ENCODE results near the gene TMEM54.
"Not testable (repeated sequence)": the region's sequence is repeated elsewhere in the genome, so short reads cannot be mapped to it uniquely, and the experiment has no call there.

TMEM54 gene

DNA sequence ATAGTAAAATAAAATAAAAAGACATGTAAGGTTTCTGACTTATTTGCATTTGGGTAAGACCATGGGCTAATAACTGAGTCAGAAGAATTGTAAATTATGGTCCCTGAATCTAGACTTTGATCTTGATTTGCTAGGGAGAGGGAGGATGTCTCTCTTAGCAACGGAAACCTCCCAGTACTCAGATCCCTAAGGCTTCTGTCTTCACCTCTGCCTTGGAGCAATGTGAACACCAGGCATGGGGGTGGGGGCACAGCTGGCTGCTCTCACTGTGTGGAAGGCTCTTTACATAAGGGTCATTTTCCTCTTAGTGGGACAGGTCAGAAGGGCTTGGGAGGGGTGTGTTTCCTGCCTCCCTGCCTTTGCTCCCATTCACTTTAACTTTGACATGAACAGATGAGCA is 17.0 kb upstream of the TMEM54 start:
- DNase-seq = no peak

GRCh38 chr1:32917521-32917920 is 16.3 kb upstream of the TMEM54 start:
- no peak for DNase-seq

- DNase-seq = no peak
These were observed 14.8 kb upstream of the TMEM54 start for GRCh38 chr1:32915766-32916706.

- DNase-seq = no peak
These were observed 9.1 kb upstream of the TMEM54 start for GRCh38 chr1:32910319-32910718.

DNA sequence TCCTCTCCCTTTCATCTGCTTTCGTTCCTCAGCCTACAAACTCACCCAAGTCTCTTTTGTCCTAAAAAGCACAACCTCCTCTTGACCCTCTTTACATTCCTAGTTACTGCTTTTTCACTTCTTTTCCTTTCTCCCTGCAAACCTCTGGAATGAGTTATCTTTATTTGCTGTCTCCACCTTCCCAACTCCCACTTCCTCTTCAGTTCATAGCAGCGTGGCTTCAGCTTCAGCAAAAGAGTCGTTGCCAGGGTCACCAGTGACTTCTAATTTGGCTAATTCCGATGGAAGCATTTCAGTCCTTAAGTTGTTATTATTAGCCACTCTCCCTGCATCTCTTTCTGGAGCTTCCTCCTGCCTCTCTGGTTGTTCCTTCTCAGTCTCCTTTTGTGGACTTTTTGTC is 6.2 kb upstream of the TMEM54 start:
- no peak for DNase-seq

DNA sequence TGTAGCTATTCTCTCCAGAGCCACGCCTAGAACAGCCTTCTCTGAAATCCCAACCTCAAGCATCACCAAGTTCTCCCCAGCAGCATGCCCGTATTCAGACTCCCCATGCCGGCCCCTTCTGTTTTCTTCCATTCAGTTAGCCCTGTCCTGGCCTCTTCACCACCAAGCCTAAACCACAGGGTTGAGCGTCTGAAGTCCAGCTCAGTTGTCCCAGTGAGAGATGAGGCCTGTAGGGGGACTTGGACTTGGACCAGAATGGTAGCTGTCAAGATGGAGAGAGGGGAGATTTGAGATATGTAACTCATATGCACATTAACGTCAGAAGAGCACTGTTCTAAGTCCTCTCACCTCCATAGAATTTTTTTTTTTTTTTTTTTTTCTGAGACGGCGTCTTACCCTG is 5.5 kb upstream of the TMEM54 start:
- no peak for DNase-seq

- DNase-seq = not testable (repeated sequence)
These were observed 4.4 kb upstream of the TMEM54 start for GRCh38 chr1:32905588-32905987.

DNA sequence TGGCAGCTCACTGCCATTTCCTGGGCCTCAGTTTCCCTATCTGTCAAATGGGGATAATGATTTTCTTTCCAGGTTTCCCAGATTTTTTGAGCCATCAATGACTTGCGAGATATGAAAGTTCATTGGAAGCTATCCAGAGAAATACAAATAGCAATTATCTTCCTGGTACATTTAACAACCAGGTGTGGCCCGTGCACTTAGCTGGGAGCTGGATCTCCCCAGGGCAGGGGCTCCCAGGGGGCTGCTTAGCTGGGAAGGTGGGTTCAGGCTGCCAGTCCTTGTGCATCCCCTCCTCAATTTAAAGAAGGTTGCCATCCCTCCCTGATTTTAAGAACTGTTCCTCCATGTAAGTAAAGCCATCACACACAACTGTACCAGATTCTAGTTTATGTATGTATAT is 3.6 kb upstream of the TMEM54 start:
- no peak for DNase-seq

DNA sequence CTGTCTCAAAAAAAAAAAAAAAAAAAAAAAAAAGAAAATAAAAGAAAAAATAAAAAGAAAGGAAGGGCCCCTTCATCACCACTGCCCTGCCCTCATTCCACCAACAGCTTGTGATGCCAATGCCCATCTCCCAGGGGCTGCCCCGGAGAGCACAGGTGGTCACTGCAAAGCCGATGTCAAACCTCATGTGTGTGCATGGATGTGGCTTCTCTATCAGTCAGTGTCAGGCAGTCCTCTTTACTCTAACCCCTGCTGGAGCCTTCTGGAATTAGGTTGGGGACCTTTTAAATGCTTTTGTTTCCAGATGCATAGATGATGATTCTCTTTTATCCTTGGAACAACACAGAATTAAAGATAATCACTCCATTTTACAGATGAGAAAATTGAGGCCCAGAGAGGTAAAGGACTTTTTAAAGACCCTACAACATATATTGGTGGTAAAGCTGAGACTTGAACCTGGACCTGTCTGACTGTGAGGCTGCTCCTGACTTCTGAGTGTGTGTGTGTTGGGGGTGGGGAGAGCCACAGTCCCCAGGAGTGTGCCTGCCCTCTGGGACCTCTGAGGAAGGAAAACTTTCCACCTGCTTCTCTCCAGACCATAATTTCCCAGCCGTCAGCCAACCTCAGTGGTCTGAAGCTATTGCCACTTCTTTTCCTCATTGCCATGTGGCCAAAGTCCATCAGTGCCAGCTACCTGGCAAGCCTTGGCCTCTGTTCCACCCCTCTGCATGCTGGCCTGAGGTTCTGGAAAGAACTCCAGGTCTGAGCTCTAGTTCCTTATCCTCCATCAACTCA is 3.0 kb upstream of the TMEM54 start:
- no peak for DNase-seq

- DNase-seq = no peak
These were observed 1.3 kb upstream of the TMEM54 start for GRCh38 chr1:32902535-32902920.

- no peak for DNase-seq
These were observed 790 bp upstream of the TMEM54 start for GRCh38 chr1:32901823-32902534.

DNA sequence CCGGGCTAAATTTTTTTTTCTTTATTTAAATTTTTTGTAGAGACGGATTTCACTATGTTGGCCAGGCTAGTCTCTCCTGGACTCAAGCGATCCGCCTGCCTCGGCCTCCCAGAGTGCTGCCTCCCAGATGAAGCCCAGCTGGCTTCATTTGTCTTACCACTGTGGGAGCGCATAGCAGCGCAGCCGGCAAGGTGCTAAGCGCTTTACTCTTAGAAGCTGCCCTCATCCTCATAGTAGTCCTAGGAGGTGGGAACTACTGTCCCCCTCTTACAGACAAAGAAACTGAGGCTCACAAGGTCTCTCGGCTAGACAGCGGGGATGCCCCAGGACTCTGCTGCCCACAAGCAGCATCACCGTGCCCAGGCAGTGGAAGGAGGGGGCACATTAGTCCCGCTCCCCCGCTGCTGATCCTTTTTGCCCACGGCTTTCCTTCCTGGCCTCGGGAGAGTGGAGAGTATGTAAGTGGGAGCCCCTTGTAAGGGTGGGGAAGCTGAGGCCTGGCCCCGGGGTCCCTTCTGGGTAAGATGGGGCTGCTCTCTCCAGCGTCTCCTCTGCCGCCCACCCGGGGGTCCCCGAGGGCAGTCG is 726 bp downstream of the TMEM54 start:
- no peak for DNase-seq

DNA sequence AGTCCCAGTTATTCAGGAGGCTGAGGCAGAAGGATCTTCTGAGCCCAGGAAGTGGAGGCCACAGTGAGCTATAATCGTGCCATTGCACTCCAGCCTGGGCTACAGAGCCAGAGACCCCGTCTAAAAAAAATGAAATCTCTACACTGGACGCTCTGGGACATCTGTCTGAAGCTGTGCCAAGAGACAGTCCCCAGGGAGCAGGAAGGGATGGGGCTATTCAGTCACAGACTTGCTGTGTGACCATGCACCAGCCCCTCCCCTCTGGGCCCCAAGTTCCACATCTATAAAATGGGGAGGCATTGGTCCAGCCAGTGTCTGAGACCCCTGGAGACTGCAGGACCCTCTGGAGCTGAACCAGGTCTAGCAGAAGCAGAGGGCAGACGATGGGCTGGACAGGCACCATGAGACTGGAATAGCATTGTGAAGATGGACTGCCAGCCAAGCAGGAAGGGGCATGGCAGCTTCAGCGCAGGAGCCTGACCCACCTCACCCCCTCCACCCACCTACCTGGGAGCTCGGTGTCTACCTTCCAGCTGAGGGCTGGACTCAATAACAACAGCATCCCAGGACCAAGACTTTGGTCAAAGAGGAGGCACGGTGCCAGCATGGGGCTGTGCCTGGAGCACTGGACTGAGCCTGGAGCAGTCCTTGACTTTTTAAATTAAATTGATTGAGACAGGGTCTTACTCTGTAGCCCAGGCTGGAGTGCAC is 1.4 kb downstream of the TMEM54 start:
- DNase-seq = no peak

DNA sequence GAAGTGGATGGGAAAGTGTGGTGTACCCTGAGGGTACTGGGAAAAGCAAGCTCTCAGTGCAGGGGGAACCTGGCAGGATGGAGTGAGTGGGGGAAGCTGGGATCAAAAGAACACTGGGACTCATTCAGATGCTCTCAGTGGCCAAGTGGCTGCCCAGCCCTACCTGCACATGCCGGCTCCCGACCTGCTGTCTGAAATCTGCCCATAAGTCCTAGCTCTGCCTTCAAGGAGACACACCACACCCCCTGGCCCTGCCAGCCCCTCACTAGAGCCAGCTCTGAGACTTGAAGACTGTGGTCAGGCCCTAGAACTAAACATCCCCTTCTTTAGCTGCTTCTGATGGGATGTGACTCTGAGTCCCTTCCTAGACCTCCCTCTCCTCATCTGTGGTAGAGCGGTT is 2.2 kb downstream of the TMEM54 start:
- DNase-seq = no peak

- DNase-seq = no peak
These were observed 3.1 kb downstream of the TMEM54 start for GRCh38 chr1:32898056-32898455.

DNA sequence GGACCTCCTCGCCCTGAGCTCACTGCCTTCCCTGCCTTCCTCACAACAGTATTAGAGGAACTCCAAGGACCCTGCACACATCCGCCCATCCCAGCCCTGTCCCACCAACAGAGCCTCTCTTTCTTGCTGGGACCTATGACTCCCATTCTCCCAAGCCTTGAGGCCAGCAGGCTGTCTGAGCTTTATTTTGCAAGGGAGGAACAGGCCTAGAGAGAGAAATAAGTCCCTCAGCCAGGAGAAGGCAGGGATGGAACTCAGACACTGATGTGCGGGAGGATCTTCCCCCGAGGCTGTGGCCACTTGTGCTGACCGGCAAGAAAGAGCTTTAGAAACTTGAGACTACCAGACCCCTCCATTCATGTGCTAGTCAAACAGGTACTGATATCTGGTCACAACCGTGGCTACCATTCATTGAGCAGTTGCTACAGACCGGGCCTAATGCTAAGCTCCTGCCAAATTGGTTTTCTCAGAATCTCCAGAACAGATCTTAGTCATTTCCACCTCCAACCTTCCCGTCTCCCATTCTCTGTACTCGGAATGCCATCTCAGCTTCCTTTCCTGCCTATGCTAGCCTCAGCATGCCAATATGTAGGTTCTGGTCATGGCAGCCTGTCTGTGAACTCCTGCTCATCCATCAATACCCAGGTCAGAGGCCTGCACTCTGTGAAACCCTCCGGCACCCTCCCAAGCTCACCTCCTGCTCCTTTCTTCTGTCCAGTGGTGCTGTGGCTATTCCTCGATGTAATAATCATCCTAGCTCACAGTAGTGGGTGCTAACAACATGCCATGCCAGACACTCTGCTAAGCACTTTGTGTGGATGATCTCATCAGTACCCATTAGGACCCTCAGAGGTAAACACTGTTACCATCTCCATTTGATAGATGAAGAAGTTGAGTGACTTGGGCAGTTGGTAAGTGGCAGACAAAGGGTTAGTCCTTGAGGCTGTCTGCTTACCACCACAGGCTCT is 3.8 kb downstream of the TMEM54 start:
- no peak for DNase-seq

DNA sequence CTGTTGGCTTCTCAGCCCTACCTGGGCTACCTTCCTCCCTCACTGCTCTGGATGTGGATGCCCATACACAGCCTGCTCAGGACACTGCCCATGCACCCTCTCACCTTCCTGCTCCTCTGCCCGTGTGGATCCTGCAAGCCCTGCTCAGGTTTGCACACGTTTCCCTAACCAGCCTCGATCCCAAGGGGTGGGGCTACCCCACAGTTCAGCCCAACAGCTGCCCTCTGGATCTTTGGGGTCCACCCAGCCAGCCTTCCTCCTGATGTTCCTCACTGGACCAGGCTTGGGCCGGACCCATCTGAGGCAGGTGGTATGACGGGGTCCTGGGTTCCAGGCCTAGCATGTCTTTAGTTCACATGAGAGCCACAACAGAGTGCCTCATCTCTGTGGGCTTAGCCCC is 4.7 kb downstream of the TMEM54 start:
- DNase-seq = no peak

DNA sequence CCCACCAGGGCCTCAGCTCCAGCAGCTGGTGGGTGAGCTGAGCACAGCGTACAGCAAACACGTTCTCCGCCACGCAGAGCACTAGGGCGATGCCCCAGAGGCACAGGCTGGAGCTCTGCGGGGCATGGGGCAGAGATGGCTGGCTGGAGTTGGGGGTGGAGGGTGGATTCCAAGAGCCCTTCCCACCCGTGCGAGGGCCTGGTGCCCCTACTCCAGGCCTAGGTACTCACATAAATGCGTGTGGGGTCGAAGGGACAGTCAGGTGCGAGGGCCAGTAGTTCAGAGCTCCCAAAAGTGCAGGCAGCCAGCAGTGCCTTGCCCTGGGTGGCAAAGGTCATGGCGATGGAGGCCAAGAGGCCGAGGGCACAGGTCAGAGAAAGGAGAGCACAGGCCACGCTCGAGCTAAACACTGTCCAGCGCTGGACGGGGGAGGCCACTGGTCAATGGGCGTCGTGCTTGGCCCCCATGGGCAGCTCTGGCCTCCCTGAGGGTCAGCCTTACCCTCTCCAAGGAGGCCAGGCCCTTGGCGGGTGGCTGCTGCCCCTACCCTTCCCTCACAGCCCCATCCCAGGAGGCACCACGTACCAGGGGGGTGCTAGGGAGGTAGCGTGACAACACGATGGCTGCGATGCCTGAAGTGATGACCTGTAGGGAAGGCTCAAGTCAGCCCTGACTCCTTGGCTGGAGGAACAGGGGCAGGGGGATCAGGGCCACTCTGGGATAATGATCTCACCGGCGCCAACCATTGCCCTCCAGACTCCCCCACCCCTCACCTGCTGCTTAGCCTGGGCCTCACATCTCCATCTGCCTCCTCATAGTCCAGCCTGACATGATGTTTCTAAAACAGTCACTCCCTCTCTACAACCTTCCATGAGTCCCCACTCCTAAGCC is 5.6 kb downstream of the TMEM54 start:
- DNase-seq = no peak

DNA sequence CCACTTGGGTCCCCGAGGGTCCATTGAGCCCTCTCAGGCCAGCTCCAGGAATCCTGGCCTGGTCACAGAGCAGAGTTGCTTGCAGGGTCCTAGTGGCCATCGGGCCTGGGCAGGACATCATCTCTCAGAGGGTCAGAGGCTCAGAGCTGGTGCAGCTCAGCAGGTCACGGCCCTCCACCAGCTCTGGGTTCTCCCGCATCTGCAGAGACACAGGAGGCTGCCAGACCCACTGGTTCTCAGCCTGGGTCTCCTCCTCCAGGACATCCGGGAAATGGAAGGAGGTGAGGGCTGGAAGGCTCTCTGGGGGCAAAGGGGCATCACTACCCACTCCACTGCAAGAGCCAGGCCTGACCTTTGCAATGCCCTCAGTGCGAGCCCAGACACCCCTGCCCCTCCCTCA is 6.5 kb downstream of the TMEM54 start:
- no peak for DNase-seq

GRCh38 chr1:32894019-32894600 is 7.1 kb downstream of the TMEM54 start:
- DNase-seq = no peak
